ENCODE measurements around the gene ADAMTS13. TPM values are rescaled to one million over a fixed set of nuclear protein-coding genes. Genes with fewer than 3 reads are reported as not detected.

Gene ADAMTS13
- total RNA-seq, 1 experiment from 2014 or later: 4.7 TPM

DNA sequence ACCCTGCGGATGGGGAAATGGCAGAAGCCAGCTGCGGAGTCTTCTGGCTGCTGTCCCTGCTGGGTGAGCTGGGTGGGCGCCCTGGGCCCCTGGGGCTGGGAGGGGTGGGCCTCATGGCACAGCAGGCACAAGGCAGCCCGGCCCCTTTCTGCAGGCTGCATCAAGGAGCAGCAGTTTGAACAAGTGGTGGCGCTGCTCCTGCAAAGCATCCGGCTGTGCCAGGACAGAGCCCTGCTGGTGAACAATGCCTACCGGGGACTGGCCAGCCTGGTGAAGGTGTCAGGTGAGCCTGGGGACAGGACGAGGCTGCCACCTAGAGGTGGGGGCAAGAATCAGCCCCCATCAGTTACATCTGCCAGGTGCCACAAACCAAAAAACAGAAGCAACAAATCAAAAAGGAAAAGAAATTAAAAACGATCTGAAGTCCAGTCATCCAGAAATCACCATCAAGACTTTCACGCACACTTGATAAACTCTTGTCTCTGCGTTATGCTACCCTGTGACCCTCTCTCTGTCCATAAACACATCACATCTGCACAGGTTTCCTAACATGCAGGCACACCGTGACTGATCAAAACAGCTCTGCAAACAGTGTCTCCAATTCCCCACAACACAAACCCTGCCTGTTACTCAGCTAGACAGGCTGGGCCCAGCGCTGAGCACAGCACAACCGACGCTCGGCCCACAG, 18.3 kb upstream of the ADAMTS13 start:
- TF ChIP-seq, protein P1, sequence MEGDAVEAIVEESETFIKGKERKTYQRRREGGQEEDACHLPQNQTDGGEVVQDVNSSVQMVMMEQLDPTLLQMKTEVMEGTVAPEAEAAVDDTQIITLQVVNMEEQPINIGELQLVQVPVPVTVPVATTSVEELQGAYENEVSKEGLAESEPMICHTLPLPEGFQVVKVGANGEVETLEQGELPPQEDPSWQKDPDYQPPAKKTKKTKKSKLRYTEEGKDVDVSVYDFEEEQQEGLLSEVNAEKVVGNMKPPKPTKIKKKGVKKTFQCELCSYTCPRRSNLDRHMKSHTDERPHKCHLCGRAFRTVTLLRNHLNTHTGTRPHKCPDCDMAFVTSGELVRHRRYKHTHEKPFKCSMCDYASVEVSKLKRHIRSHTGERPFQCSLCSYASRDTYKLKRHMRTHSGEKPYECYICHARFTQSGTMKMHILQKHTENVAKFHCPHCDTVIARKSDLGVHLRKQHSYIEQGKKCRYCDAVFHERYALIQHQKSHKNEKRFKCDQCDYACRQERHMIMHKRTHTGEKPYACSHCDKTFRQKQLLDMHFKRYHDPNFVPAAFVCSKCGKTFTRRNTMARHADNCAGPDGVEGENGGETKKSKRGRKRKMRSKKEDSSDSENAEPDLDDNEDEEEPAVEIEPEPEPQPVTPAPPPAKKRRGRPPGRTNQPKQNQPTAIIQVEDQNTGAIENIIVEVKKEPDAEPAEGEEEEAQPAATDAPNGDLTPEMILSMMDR (IDR thresholded peaks at IDR 0.05; ENCODE audit: unreplicated experiment): peak; percentile 75
- intact Hi-C loops (cut with micrococcal nuclease; ENCODE audit: unreplicated experiment): loop anchor here (5.0 to 10.0 kb wide), 2 partner anchors 59 to 217 kb away; partner anchors contain the start of genes MED22 and RPL7A
- H3K4me1 Mint-ChIP-seq (ENCODE audit: low read depth, unreplicated experiment): no peaks in the 10 kb centered on the region
- no TSS peak for BruUV-seq (replicated peaks)
- no peak overlapping the region for H3K27ac Mint-ChIP-seq (ENCODE audit: unreplicated experiment)
- peak; percentile 78 for DNase-seq
- H3K4me3 Mint-ChIP-seq (ENCODE audit: low read depth, unreplicated experiment): no peak overlapping the region
- peaks cover 12% of the 10 kb centered on the region for H3K36me3 Mint-ChIP-seq (ENCODE audit: insufficient read depth, unreplicated experiment)
- CTCF ChIA-PET: interaction anchor here (0.5 kb wide), 1 partner anchor 68 kb away, joined by 4 read pairs; the partner anchor contains the start of gene SURF6
- no peaks in the 10 kb centered on the region for H3K9me3 Mint-ChIP-seq (ENCODE audit: low read depth, unreplicated experiment)
- no peaks in the 10 kb centered on the region for H3K27me3 Mint-ChIP-seq (ENCODE audit: unreplicated experiment)

DNA sequence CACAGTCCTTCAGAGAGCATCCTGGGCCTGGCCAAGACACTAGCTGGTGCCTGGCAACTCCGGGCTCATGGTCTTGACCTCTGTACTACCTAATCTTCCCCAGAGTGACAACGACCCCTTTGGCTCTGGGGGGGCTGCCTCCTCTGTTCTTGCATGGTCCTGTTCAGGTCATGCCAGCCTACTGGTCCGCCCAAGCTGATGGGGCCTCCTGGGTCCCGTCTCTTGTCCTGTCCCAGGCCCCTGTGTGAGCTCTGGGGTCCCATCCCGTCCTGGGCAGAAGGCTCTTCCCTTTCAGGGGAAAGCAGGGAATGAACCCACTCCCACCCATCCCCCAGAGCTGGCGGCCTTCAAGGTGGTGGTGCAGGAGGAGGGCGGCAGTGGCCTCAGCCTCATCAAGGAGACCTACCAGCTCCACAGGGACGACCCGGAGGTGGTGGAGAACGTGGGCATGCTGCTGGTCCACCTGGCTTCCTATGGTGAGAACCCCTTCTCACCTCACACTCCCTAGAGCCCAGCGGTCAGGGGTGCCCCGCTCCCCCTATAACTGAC, 17.6 kb upstream of the ADAMTS13 start:
- H3K4me1 Mint-ChIP-seq (ENCODE audit: low read depth, unreplicated experiment): no peaks in the 10 kb centered on the region
- DNase-seq: no peak
- no peak overlapping the region for H3K4me3 Mint-ChIP-seq (ENCODE audit: low read depth, unreplicated experiment)
- no peak overlapping the region for H3K27ac Mint-ChIP-seq (ENCODE audit: unreplicated experiment)
- CTCF ChIA-PET: interaction anchor here (0.6 kb wide), 1 partner anchor 47 kb away, joined by 8 read pairs; no protein-coding TSS in a partner anchor
- no peaks in the 10 kb centered on the region for H3K27me3 Mint-ChIP-seq (ENCODE audit: unreplicated experiment)
- TF ChIP-seq, protein P1 (IDR thresholded peaks at IDR 0.05; ENCODE audit: unreplicated experiment): no peak
- intact Hi-C loops (cut with micrococcal nuclease; ENCODE audit: unreplicated experiment): loop anchor here (5.0 to 10.0 kb wide), 2 partner anchors 60 to 217 kb away; partner anchors contain the start of genes MED22 and RPL7A
- BruUV-seq (replicated peaks): no TSS peak
- no peaks in the 10 kb centered on the region for H3K9me3 Mint-ChIP-seq (ENCODE audit: low read depth, unreplicated experiment)
- peaks cover 16% of the 10 kb centered on the region for H3K36me3 Mint-ChIP-seq (ENCODE audit: insufficient read depth, unreplicated experiment)

DNA sequence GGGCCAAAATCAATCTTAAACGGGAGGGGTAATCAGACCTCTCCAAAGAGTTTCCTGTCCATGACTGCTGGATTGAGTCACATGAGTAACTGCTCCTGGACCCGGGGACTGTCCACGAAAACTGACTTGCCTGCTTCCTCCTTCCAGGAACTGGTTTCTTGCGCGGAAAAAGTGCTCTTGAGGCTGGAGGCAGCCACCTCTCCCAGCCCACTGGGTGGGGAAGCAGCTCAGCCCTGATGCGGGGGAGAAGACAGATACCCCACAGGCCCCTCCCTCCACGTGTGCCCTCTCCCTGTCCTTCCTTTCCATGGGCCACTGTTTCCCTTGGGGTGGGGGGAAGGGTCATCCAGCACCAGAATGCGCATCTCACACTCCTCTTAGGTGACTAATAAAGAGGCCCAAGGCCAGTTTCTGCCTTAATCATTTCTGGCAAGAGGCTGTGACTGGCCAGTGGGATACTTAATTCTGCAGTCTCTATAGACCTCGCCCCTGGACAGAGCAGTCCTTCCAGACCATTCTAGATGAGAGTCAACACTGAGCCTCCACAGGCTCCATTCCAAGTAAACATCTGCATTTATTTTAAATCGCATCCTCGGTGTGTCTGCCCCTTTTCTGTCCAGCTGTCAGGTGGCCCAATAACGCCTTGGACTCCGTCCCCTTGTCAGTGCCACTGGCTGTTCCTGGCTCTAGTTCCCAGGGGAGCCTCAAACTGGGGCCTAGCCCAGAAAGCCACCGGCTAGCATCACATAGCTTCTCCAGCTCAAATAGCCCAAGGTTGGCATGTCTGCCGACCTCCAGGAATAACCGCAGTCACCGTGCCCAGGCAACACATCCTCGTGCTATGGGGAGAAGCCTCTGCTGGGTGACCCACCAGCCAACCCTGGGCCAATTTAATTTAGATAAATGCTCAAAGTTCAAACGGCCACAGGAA, 16.4 kb upstream of the ADAMTS13 start:
- peaks cover 24% of the 10 kb centered on the region for H3K36me3 Mint-ChIP-seq (ENCODE audit: insufficient read depth, unreplicated experiment)
- H3K4me1 Mint-ChIP-seq (ENCODE audit: low read depth, unreplicated experiment): no peaks in the 10 kb centered on the region
- BruUV-seq (replicated peaks): no TSS peak
- intact Hi-C loops (cut with micrococcal nuclease; ENCODE audit: unreplicated experiment): loop anchor here (10.0 kb wide), 1 partner anchor 61 kb away; the partner anchor contains the start of genes MED22 and RPL7A
- no peaks in the 10 kb centered on the region for H3K27me3 Mint-ChIP-seq (ENCODE audit: unreplicated experiment)
- H3K4me3 Mint-ChIP-seq (ENCODE audit: low read depth, unreplicated experiment): no peak overlapping the region
- H3K27ac Mint-ChIP-seq (ENCODE audit: unreplicated experiment): no peak overlapping the region
- TF ChIP-seq, protein P1 (IDR thresholded peaks at IDR 0.05; ENCODE audit: unreplicated experiment): no peak
- CTCF ChIA-PET: no interaction called here
- DNase-seq: no peak
- no peaks in the 10 kb centered on the region for H3K9me3 Mint-ChIP-seq (ENCODE audit: low read depth, unreplicated experiment)
